H9 (cell line): ENCODE measurements around the gene CD48. TPM values are rescaled to one million over a fixed set of nuclear protein-coding genes. Genes with fewer than 3 reads are reported as not detected.

Experiments
- DNase-seq: peaks from one replicate; pipeline ENCODE4 v3.0.0-alpha.2; 2017
- H2AFZ ChIP-seq: one replicate; pipeline ENCODE4 v1.6.1; 2013; ENCODE audit warnings: mild to moderate bottlenecking, low read length, control low read depth, moderate library complexity
- H2AK5ac ChIP-seq: 2 replicates; pipeline ENCODE4 v1.6.1; 2013; ENCODE audit warnings: low read length, control low read depth, mixed read lengths; ENCODE audit not compliant: insufficient read length
- H2BK120ac ChIP-seq: one replicate; pipeline ENCODE4 v1.6.1; 2013; ENCODE audit warnings: low read depth, mild to moderate bottlenecking, low read length, control low read depth, inconsistent platforms; ENCODE audit not compliant: poor library complexity, severe bottlenecking
- H2BK12ac ChIP-seq: 2 replicates; pipeline ENCODE4 v1.6.1; 2013; ENCODE audit warnings: low read length, control low read depth, mixed read lengths, low read depth; ENCODE audit not compliant: insufficient read length
- H2BK15ac ChIP-seq: 2 replicates; pipeline ENCODE4 v1.6.1; 2013; ENCODE audit warnings: low read depth, low read length, control low read depth
- H2BK20ac ChIP-seq: one replicate; pipeline ENCODE4 v1.6.1; 2013; ENCODE audit warnings: low read depth, mild to moderate bottlenecking, low read length, control low read depth, inconsistent platforms; ENCODE audit not compliant: poor library complexity, severe bottlenecking
- H2BK5ac ChIP-seq: 2 replicates; pipeline ENCODE4 v1.6.1; 2013; ENCODE audit warnings: low read length, control low read depth, mixed read lengths; ENCODE audit not compliant: insufficient read length
- H3K14ac ChIP-seq: 2 replicates; pipeline ENCODE4 v1.6.1; 2013; ENCODE audit warnings: low read length, control low read depth; ENCODE audit not compliant: insufficient read depth
- H3K18ac ChIP-seq: 2 replicates; pipeline ENCODE4 v1.6.1; 2013; ENCODE audit warnings: low read depth, mild to moderate bottlenecking, mixed read lengths, low read length, control low read depth; ENCODE audit not compliant: insufficient read length
- H3K23ac ChIP-seq: 2 replicates; pipeline ENCODE4 v1.6.1; 2013; ENCODE audit warnings: low read length, control low read depth, mixed read lengths, low read depth; ENCODE audit not compliant: insufficient read length
- H3K23me2 ChIP-seq: 2 replicates; pipeline ENCODE4 v1.6.1; 2013; ENCODE audit warnings: low read depth, mild to moderate bottlenecking, mixed read lengths, low read length, control low read depth; ENCODE audit not compliant: insufficient read length, poor library complexity, severe bottlenecking
- H3K27ac ChIP-seq: 2 replicates; pipeline ENCODE4 v1.5.1; 2013; ENCODE audit warnings: low read length, control low read depth, mixed read lengths, low read depth; ENCODE audit not compliant: insufficient read length
- H3K27me3 ChIP-seq: 2 replicates; pipeline ENCODE4 v1.6.1; 2013; ENCODE audit warnings: low read length, control low read depth, inconsistent platforms; ENCODE audit not compliant: insufficient read depth
- H3K4ac ChIP-seq: 2 replicates; pipeline ENCODE4 v1.6.1; 2013; ENCODE audit warnings: low read depth, mild to moderate bottlenecking, control low read depth, inconsistent platforms, low read length, moderate library complexity
- H3K4me1 ChIP-seq: 2 replicates; pipeline ENCODE4 v1.6.1; 2013; ENCODE audit warnings: low read length, control low read depth, inconsistent platforms; ENCODE audit not compliant: insufficient read depth
- H3K4me2 ChIP-seq: 2 replicates; pipeline ENCODE4 v1.6.1; 2013; ENCODE audit warnings: low read length, control low read depth, mixed read lengths; ENCODE audit not compliant: insufficient read length, insufficient read depth
- H3K56ac ChIP-seq: 2 replicates; pipeline ENCODE4 v1.6.1; 2013; ENCODE audit warnings: low read depth, mild to moderate bottlenecking, mixed read lengths, low read length, control low read depth; ENCODE audit not compliant: insufficient read length
- H3K79me1 ChIP-seq: 2 replicates; pipeline ENCODE4 v1.6.1; 2013; ENCODE audit warnings: low read depth, mild to moderate bottlenecking, moderate library complexity, low read length, control low read depth, inconsistent platforms; ENCODE audit not compliant: insufficient read depth, poor library complexity, severe bottlenecking
- H3K79me2 ChIP-seq: 2 replicates; pipeline ENCODE4 v1.6.1; 2013; ENCODE audit warnings: low read length, control low read depth, inconsistent platforms; ENCODE audit not compliant: insufficient read depth
- H3K9ac ChIP-seq: 2 replicates; pipeline ENCODE4 v1.6.1; 2013; ENCODE audit warnings: low read length, control low read depth, mixed read lengths; ENCODE audit not compliant: insufficient read length; ENCODE audit errors: extremely low read depth
- H3K9me3 ChIP-seq: one replicate; pipeline ENCODE4 v1.6.1; 2013; ENCODE audit warnings: low read depth, low read length, inconsistent platforms; ENCODE audit not compliant: control insufficient read depth
- H3T11ph ChIP-seq: one replicate; pipeline ENCODE4 v1.6.1; 2013; ENCODE audit warnings: mild to moderate bottlenecking, low read length, control low read depth, inconsistent platforms
- H4K20me1 ChIP-seq: one replicate; pipeline ENCODE4 v1.6.1; 2013; ENCODE audit not compliant: control insufficient read depth, insufficient read length, insufficient read depth
- H4K5ac ChIP-seq: 2 replicates; pipeline ENCODE4 v1.6.1; 2013; ENCODE audit warnings: low read depth, mild to moderate bottlenecking, mixed read lengths, low read length, control low read depth; ENCODE audit not compliant: insufficient read length
- H4K8ac ChIP-seq: replicated peaks from 2 replicates; pipeline ENCODE4 v1.6.1; 2013; ENCODE audit warnings: low read length, control low read depth, mixed read lengths, low read depth; ENCODE audit not compliant: insufficient read length
- H4K91ac ChIP-seq: 2 replicates; pipeline ENCODE4 v1.6.1; 2013; ENCODE audit warnings: low read depth, mild to moderate bottlenecking, moderate library complexity, mixed read lengths, low read length, control low read depth; ENCODE audit not compliant: insufficient read length
- H3K27ac Mint-ChIP-seq, 3 experiments: 2 replicates in 2 of 3; 3 replicates in 1 of 3; pipeline ENCODE4 v1.8.0; 2020 to 2021; ENCODE audit warnings: mixed read lengths in 3 of 3, mild to moderate bottlenecking in 1 of 3, moderate library complexity in 1 of 3
- H3K27me3 Mint-ChIP-seq: 2 replicates; pipeline ENCODE4 v1.8.0; 2021; ENCODE audit warnings: low read depth, mild to moderate bottlenecking, moderate library complexity, mixed read lengths
- H3K36me3 Mint-ChIP-seq, 3 experiments: 2 replicates in 2 of 3; 3 replicates in 1 of 3; pipeline ENCODE4 v1.8.0; 2020 to 2021; ENCODE audit warnings: low read depth in 3 of 3, mixed read lengths in 3 of 3; ENCODE audit not compliant: insufficient read depth in 1 of 3
- H3K4me1 Mint-ChIP-seq, 2 experiments: 2 replicates each; pipeline ENCODE4 v1.8.0; 2020; ENCODE audit warnings: mixed read lengths in 2 of 2
- H3K4me3 Mint-ChIP-seq, 2 experiments: 2 replicates in 1 of 2; 3 replicates in 1 of 2; pipeline ENCODE4 v1.8.0; 2020 to 2021; ENCODE audit warnings: mild to moderate bottlenecking in 2 of 2, mixed read lengths in 2 of 2, moderate library complexity in 1 of 2
- H3K9me3 Mint-ChIP-seq, 2 experiments: 2 replicates in 1 of 2; 3 replicates in 1 of 2; pipeline ENCODE4 v1.8.0; 2020; ENCODE audit warnings: mild to moderate bottlenecking in 2 of 2, mixed read lengths in 2 of 2, moderate library complexity in 1 of 2
- CTCF ChIP-seq: fragments of 200-600 bp; sonication (generic); conservative IDR thresholded peaks from 3 replicates; pipeline ENCODE4 v1.8.0; 2021; ENCODE audit warnings: antibody characterized with exemption, mild to moderate bottlenecking
- WGBS: extraction: QIAGEN DNeasy Blood & Tissue Kit; methylation state at CpG from one replicate; pipeline ENCODE4 v1.1.7; 2013; ENCODE audit warnings: missing lambda C conversion rate, low lambda C conversion rate, mixed read lengths; ENCODE audit not compliant: insufficient read length; ENCODE audit errors: extremely low coverage; 5-methylcytosine and 5-hydroxymethylcytosine counted together
- total RNA-seq: library from RNA; stranded (reverse); gene quantifications from 2 replicates; pipeline ENCODE4 v1.2.1, GENCODE V29; 2021

The CD48 gene
- total RNA-seq, 1 experiment from 2014 or later = not detected

- Histone ChIP-seq H3K23ac (no peak overlapping the region), H2BK120ac (no peak overlapping the region), H3K18ac (no peak overlapping the region), H3K23me2 (no peaks in the 10 kb centered on the region), H3K56ac (no peak overlapping the region), H4K20me1 (no peaks in the 10 kb centered on the region), H4K8ac (no peak overlapping the region), H2BK12ac (no peak overlapping the region), H2BK20ac (no peak overlapping the region), H3K79me1 (no peaks in the 10 kb centered on the region), H3K4me2 (no peak overlapping the region), H4K5ac (no peak overlapping the region), H2AFZ (no peak overlapping the region), H2BK15ac (no peak overlapping the region), H3K14ac (no peak overlapping the region), H3K79me2 (no peaks in the 10 kb centered on the region), H3K27me3 (no peaks in the 10 kb centered on the region), H3T11ph (no peak overlapping the region), H3K9me3 (no peaks in the 10 kb centered on the region), H3K9ac (no peak overlapping the region), H3K4me1 (no peaks in the 10 kb centered on the region), H3K4ac (no peak overlapping the region), H2BK5ac (no peak overlapping the region), H4K91ac (no peak overlapping the region), H3K27ac (no peak overlapping the region), H2AK5ac (no peak overlapping the region)
- H3K27ac Mint-ChIP-seq = no peak overlapping the region
- no peaks in the 10 kb centered on the region for H3K36me3 Mint-ChIP-seq
- no peak for DNase-seq
- H3K9me3 Mint-ChIP-seq = no peaks in the 10 kb centered on the region
- peaks cover 3% of the 10 kb centered on the region; the same call in 1 of the 2 replicates for H3K27me3 Mint-ChIP-seq
- TF ChIP-seq CTCF = no peak
- no CpG with 5 or more reads among the region's 2 CpGs for WGBS
- H3K4me3 Mint-ChIP-seq = no peak overlapping the region
- H3K4me1 Mint-ChIP-seq = no peaks in the 10 kb centered on the region
Measured at GRCh38 chr1:160758521-160758920, 46.9 kb upstream of the CD48 start.
